Transverse colon (tissue), 3 donors: ENCODE measurements around the gene SLC25A14.

ENCODE experiments used
- CTCF ChIP-seq, 5 experiments: fragments of 200-600 bp in 3 of 5; fragments of 450-650 bp in 2 of 5; sonication (generic) in 3 of 5; IDR thresholded peaks; 1 replicate in 2 of 5; 2 replicates in 3 of 5; pipeline ENCODE4 v1.5.1; 2016 to 2017; ENCODE audit warnings: antibody characterized with exemption in 5 of 5, inconsistent platforms in 3 of 5, mild to moderate bottlenecking in 2 of 5, moderate library complexity in 1 of 5
- EP300 ChIP-seq: sonication (generic); formaldehyde crosslinking; IDR thresholded peaks from one replicate; pipeline ENCODE4 v1.6.1; 2017; ENCODE audit warnings: antibody characterized with exemption, low read depth
- POLR2A ChIP-seq: fragments of 450-650 bp; IDR thresholded peaks from one replicate; pipeline ENCODE4 v1.6.1; 2016; ENCODE audit warnings: antibody characterized with exemption, mild to moderate bottlenecking, moderate library complexity

GRCh38 chrX:130402208-130402684, 62.5 kb downstream of the SLC25A14 start:
- TF ChIP-seq POLR2A (no peak), CTCF (IDR thresholded peaks at IDR 0.05) (no peak), EP300 (no peak)
